ENCODE results near the gene NFE2. TPM values are rescaled to one million over a fixed set of nuclear protein-coding genes. Genes with fewer than 3 reads are reported as not detected.

NFE2 gene
- total and polyA plus RNA-seq, 2 of the 8 experiments (the other 6 are each of a cell fraction or from before 2014, with no cell fraction given) = 2.0 to 6.1 TPM

DNA sequence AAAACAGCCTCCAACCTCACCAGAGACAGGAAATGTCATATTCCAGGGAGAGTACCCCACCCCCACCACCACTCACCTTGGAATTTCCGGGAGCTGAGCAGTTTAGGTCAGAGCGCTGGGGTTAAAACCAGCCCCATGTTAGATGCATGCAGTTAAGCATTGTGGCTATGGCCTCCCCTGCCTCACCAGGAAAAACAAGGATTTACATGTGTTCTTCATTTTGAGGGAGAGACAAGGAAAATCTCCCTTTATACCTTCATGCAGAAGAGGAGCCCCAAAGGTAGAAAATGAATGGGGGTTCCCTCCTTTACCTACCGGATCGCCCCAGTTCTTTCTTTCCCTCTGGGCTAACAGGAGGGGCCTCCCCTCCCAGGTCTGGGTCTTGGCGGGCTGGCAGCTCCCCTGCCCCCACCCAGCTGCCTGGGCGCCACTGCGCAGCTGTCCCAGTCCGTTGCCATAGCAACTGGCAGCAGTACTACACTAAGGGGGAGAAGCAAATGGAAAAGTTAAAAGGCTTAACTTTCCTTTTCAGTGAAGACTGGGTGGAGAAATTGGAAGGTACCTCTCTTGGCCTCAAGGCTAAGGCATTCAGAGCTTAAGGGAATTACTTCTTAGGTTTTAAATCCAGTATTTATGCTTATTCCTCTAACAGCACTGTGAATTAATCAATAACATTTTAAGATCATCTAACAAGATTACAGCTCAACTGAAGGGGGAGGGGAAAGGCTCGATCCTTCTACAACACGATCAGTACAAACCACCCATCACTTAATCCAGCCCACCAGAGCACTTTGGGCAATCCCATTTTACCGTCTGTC, 41.4 kb downstream of the NFE2 start (continued):
- TF ChIP-seq KDM1A (IDR thresholded peaks at IDR 0.05; ENCODE audit: borderline replicate concordance, low read length) (no peak), BACH1 (IDR thresholded peaks at IDR 0.05; ENCODE audit: low read length) (no peak), POLR2A (IDR thresholded peaks at IDR 0.05; ENCODE audit: control extremely low read depth in 1 of 2, low read depth in 2 of 2, low read length in 2 of 2) (peak; percentile 84 to 85), SIRT6 (IDR thresholded peaks at IDR 0.05; ENCODE audit: low read length) (no peak), GTF2F1 (IDR thresholded peaks at IDR 0.05; ENCODE audit: borderline replicate concordance, low read depth, low read length) (no peak; the same call in 1 of the 2 replicates), TBP (IDR thresholded peaks at IDR 0.05; ENCODE audit: low read depth, low read length) (peak; percentile 66), YY1 (IDR thresholded peaks at IDR 0.05; ENCODE audit: low read depth, low read length) (peak; percentile 84), HDAC6 (IDR thresholded peaks at IDR 0.05; ENCODE audit: low read depth, low read length) (no peak), TAF7 (optimal IDR thresholded peaks at IDR 0.05; ENCODE audit: borderline replicate concordance, low read depth, low read length) (peak; percentile 74), PHF8 (conservative IDR thresholded peaks at IDR 0.05; ENCODE audit: low read depth, low read length) (peak; percentile 59), EP300 (IDR thresholded peaks at IDR 0.05; ENCODE audit: borderline replicate concordance in 1 of 2, low read depth in 2 of 2, low read length in 2 of 2) (peak; percentile 59 to 84; a peak in 2 of 3 replicates), SP4 (IDR thresholded peaks at IDR 0.05; ENCODE audit: low read length) (0 out of 2 replicates have a peak, but pooled peaks have one; percentile 27), NANOG (IDR thresholded peaks at IDR 0.05; ENCODE audit: insufficient read depth, low read depth, low read length, poor library complexity, severe bottlenecking) (peak; percentile 74), KDM4A (IDR thresholded peaks at IDR 0.05; ENCODE audit: low read depth, low read length, severe bottlenecking) (no peak), CEBPB (IDR thresholded peaks at IDR 0.05; ENCODE audit: low read depth, low read length) (no peak; the same call in 1 of the 2 replicates), RFX5 (IDR thresholded peaks at IDR 0.05; ENCODE audit: borderline replicate concordance, low read depth, low read length) (peak; percentile 66; the same call in 1 of the 2 replicates), KDM5A (IDR thresholded peaks at IDR 0.05; ENCODE audit: low read length) (no peak)
- TF ChIP-seq, protein P1, sequence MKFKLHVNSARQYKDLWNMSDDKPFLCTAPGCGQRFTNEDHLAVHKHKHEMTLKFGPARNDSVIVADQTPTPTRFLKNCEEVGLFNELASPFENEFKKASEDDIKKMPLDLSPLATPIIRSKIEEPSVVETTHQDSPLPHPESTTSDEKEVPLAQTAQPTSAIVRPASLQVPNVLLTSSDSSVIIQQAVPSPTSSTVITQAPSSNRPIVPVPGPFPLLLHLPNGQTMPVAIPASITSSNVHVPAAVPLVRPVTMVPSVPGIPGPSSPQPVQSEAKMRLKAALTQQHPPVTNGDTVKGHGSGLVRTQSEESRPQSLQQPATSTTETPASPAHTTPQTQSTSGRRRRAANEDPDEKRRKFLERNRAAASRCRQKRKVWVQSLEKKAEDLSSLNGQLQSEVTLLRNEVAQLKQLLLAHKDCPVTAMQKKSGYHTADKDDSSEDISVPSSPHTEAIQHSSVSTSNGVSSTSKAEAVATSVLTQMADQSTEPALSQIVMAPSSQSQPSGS (IDR thresholded peaks at IDR 0.05; ENCODE audit: low read length) = peak; percentile 83; the same call in 1 of the 2 replicates
- TF ChIP-seq, protein P2, sequence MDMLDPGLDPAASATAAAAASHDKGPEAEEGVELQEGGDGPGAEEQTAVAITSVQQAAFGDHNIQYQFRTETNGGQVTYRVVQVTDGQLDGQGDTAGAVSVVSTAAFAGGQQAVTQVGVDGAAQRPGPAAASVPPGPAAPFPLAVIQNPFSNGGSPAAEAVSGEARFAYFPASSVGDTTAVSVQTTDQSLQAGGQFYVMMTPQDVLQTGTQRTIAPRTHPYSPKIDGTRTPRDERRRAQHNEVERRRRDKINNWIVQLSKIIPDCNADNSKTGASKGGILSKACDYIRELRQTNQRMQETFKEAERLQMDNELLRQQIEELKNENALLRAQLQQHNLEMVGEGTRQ (IDR thresholded peaks at IDR 0.05; ENCODE audit: low read length) = 0 out of 2 replicates have a peak, but pooled peaks have one; percentile 6

Measured in H1 (cell line).